Panc1 (cell line): ENCODE data around the gene FAM9A. TPM values are rescaled to one million over a fixed set of nuclear protein-coding genes. Genes with fewer than 3 reads are reported as not detected.
"Not testable (repeated sequence)": the region's sequence is repeated elsewhere in the genome, so short reads cannot be mapped to it uniquely, and the experiment has no call there.

Experiments used
- ATAC-seq: fragments of 200-7000 bp; cut with Tn5 transposase; 2 replicates; pipeline ENCODE4 v1.9.1; 2020; ENCODE audit warnings: mild to moderate bottlenecking, moderate library complexity
- BruUV-seq: library from RNA; stranded (reverse); fragments of 400-500 nt; replicated peaks from 2 replicates; lab custom pipeline; 2021; lab: Mats Ljungman, UMichigan
- CTCF ChIA-PET: fragments of 300-600 bp; sonication (Branson Sonifier 250); formaldehyde crosslinking; loops from one replicate; lab custom pipeline; 2022; ENCODE audit warnings: antibody characterized with exemption; lab: Charles Lee
- POLR2A ChIA-PET: fragments of 300-600 bp; sonication (Branson Sonifier 250); formaldehyde crosslinking; loops from one replicate; lab custom pipeline; 2022; ENCODE audit warnings: antibody characterized with exemption; lab: Charles Lee
- DNase-seq: peaks from one replicate; pipeline ENCODE4 v3.0.0-alpha.2; 2010; ENCODE audit warnings: low read depth, low spot score
- H3K27ac ChIP-seq: 2 replicates; pipeline ENCODE4 v1.5.1; 2011; ENCODE audit warnings: mild to moderate bottlenecking, low read length, inconsistent platforms
- H3K27me3 ChIP-seq: fragments of 200-500 bp; sonication (Bioruptor generic); 2 replicates; pipeline ENCODE4 v1.6.0; 2014; ENCODE audit warnings: low read length, inconsistent platforms; ENCODE audit not compliant: control insufficient read depth, insufficient read depth
- H3K36me3 ChIP-seq: fragments of 200-500 bp; sonication (Bioruptor generic); 2 replicates; pipeline ENCODE4 v1.5.1; 2014; ENCODE audit warnings: inconsistent platforms, mild to moderate bottlenecking, low read length, moderate library complexity; ENCODE audit not compliant: control insufficient read depth, insufficient read depth
- H3K4me1 ChIP-seq: 2 replicates; pipeline ENCODE4 v1.5.1; 2011; ENCODE audit warnings: inconsistent platforms, mild to moderate bottlenecking, low read length, moderate library complexity; ENCODE audit not compliant: control insufficient read depth, insufficient read depth
- H3K4me3 ChIP-seq, 2 experiments: 2 replicates each; pipeline ENCODE4 v1.5.1; 2011 to 2012; ENCODE audit warnings: low read depth in 2 of 2, low read length in 2 of 2, mild to moderate bottlenecking in 2 of 2, inconsistent platforms in 1 of 2, moderate library complexity in 1 of 2
- H3K9me3 ChIP-seq: fragments of 200-500 bp; sonication (Bioruptor generic); 2 replicates; pipeline ENCODE4 v1.5.1; 2014; ENCODE audit warnings: low read depth, mild to moderate bottlenecking, inconsistent platforms, low read length, moderate library complexity; ENCODE audit not compliant: control insufficient read depth, insufficient read depth
- POLR2AphosphoS5 ChIP-seq: IDR thresholded peaks from 2 replicates; pipeline ENCODE4 v1.6.1; 2012; ENCODE audit warnings: mild to moderate bottlenecking, low read depth, low read length, moderate library complexity
- SIN3A ChIP-seq: IDR thresholded peaks from 2 replicates; pipeline ENCODE4 v1.6.1; 2012; ENCODE audit warnings: low read depth, mild to moderate bottlenecking, low read length, moderate library complexity, borderline replicate concordance; ENCODE audit not compliant: insufficient read depth
- TCF7L2 ChIP-seq: IDR thresholded peaks from 2 replicates; pipeline ENCODE4 v1.6.1; 2011; ENCODE audit warnings: mild to moderate bottlenecking, low read depth, low read length, inconsistent platforms
- in situ Hi-C: cut with HindIII; loops from 2 replicates; pipeline ENCODE4 v1.10.0; 2016; ENCODE audit warnings: low sequenced_read_pairs, low pct_unique_long_range_greater_than_20kb
- intact Hi-C: fragments of 100-400 bp; cut with micrococcal nuclease; formaldehyde crosslinking; loops from one replicate; pipeline ENCODE4 v1.10.0; 2022; ENCODE audit not compliant: unreplicated experiment
- total RNA-seq: library from RNA; stranded (reverse); gene quantifications from one replicate; pipeline ENCODE4 v1.2.1, GENCODE V29; 2021; ENCODE audit not compliant: unreplicated experiment
- TF ChIP-seq, protein P1 (sequence below): fragments of 450-650 bp; IDR thresholded peaks from 2 replicates; pipeline ENCODE4 v1.5.1; 2017; ENCODE audit warnings: mild to moderate bottlenecking
- TF ChIP-seq, protein P2 (sequence below), 2 experiments: IDR thresholded peaks; 2 replicates each; pipeline ENCODE4 v1.6.1; 2011 to 2012; ENCODE audit warnings: low read depth in 2 of 2, control low read depth in 1 of 2, low read length in 1 of 2, mild to moderate bottlenecking in 1 of 2, moderate library complexity in 1 of 2; ENCODE audit not compliant: insufficient read depth in 1 of 2

FAM9A gene
- total RNA-seq, 1 experiment from 2014 or later = not detected

DNA sequence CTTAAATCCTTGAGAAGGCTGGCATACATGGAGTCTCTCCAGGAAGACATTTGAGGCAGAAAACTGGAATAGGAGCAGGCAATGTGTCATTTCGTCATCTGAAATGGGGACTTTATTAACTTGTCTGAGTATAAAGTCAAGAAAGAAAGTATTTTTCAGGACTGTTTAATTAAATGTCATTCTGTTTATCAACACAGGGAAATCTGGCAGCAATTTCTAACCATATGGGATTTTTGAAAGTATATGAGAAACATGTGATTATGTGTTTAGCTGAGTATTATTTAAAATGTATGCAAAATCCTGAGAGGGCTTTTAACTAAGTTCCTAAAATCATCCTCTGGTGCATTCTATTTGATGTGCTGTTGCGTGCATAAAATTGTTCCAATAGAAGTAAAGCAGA, 3.9 kb upstream of the FAM9A start:
- POLR2A ChIA-PET = no interaction called here
- intact Hi-C loops = no loop called here
- CTCF ChIA-PET = no interaction called here

DNA sequence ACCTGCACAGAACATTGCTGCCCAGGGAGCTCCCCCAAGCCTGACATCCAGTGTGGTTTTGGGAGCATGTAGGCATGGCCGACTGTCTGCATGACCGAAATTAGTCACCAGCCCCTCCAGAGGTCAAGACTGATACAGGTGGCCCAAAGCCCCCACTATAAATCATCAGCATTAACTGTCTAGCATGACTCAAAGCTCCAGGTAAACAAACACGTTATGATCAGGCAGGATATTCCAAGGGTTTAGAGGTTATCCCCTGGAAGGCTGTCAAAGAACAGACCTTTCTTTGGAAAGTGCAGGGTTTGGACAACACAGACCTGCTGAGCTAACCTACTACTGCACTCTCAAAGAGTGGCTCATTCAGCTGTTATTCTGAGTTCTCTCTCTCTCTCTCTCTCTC, 2.1 kb upstream of the FAM9A start:
- Histone ChIP-seq H3K4me1 (no peaks in the 10 kb centered on the region), H3K27ac (no peak overlapping the region), H3K36me3 (no peaks in the 10 kb centered on the region), H3K4me3 (no peak overlapping the region), H3K27me3 (no peaks in the 10 kb centered on the region), H3K9me3 (no peaks in the 10 kb centered on the region)
- in situ Hi-C loops (no loop called here), intact Hi-C loops (no loop called here)
- ChIA-PET CTCF (no interaction called here), POLR2A (no interaction called here)
- no TSS peak for BruUV-seq
- TF ChIP-seq SIN3A (no peak), POLR2AphosphoS5 (no peak), TCF7L2 (no peak)
- TF ChIP-seq, protein P1, sequence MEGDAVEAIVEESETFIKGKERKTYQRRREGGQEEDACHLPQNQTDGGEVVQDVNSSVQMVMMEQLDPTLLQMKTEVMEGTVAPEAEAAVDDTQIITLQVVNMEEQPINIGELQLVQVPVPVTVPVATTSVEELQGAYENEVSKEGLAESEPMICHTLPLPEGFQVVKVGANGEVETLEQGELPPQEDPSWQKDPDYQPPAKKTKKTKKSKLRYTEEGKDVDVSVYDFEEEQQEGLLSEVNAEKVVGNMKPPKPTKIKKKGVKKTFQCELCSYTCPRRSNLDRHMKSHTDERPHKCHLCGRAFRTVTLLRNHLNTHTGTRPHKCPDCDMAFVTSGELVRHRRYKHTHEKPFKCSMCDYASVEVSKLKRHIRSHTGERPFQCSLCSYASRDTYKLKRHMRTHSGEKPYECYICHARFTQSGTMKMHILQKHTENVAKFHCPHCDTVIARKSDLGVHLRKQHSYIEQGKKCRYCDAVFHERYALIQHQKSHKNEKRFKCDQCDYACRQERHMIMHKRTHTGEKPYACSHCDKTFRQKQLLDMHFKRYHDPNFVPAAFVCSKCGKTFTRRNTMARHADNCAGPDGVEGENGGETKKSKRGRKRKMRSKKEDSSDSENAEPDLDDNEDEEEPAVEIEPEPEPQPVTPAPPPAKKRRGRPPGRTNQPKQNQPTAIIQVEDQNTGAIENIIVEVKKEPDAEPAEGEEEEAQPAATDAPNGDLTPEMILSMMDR = no peak
- TF ChIP-seq, protein P2, sequence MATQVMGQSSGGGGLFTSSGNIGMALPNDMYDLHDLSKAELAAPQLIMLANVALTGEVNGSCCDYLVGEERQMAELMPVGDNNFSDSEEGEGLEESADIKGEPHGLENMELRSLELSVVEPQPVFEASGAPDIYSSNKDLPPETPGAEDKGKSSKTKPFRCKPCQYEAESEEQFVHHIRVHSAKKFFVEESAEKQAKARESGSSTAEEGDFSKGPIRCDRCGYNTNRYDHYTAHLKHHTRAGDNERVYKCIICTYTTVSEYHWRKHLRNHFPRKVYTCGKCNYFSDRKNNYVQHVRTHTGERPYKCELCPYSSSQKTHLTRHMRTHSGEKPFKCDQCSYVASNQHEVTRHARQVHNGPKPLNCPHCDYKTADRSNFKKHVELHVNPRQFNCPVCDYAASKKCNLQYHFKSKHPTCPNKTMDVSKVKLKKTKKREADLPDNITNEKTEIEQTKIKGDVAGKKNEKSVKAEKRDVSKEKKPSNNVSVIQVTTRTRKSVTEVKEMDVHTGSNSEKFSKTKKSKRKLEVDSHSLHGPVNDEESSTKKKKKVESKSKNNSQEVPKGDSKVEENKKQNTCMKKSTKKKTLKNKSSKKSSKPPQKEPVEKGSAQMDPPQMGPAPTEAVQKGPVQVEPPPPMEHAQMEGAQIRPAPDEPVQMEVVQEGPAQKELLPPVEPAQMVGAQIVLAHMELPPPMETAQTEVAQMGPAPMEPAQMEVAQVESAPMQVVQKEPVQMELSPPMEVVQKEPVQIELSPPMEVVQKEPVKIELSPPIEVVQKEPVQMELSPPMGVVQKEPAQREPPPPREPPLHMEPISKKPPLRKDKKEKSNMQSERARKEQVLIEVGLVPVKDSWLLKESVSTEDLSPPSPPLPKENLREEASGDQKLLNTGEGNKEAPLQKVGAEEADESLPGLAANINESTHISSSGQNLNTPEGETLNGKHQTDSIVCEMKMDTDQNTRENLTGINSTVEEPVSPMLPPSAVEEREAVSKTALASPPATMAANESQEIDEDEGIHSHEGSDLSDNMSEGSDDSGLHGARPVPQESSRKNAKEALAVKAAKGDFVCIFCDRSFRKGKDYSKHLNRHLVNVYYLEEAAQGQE (IDR thresholded peaks at IDR 0.05; ENCODE audit: insufficient read depth in 1 of 2, low read depth in 2 of 2, low read length in 1 of 2) = no peak
- ATAC-seq (no peak), DNase-seq (no peak)

More for the DNA sequence above, 3.9 kb upstream of the FAM9A start:
- Histone ChIP-seq H3K36me3 (no peaks in the 10 kb centered on the region), H3K4me1 (no peaks in the 10 kb centered on the region), H3K27ac (no peak overlapping the region), H3K27me3 (no peaks in the 10 kb centered on the region), H3K4me3 (no peak overlapping the region), H3K9me3 (no peaks in the 10 kb centered on the region)
- TF ChIP-seq POLR2AphosphoS5 = no peak
- TF ChIP-seq, protein P2 (IDR thresholded peaks at IDR 0.05; ENCODE audit: insufficient read depth in 1 of 2, low read depth in 2 of 2, low read length in 1 of 2) = no peak
- TF ChIP-seq, protein P1 = no peak
- TF ChIP-seq TCF7L2 = no peak
- no peak for TF ChIP-seq SIN3A
- ATAC-seq (no peak), DNase-seq (no peak)
- no TSS peak for BruUV-seq
- in situ Hi-C loops = no loop called here

DNA sequence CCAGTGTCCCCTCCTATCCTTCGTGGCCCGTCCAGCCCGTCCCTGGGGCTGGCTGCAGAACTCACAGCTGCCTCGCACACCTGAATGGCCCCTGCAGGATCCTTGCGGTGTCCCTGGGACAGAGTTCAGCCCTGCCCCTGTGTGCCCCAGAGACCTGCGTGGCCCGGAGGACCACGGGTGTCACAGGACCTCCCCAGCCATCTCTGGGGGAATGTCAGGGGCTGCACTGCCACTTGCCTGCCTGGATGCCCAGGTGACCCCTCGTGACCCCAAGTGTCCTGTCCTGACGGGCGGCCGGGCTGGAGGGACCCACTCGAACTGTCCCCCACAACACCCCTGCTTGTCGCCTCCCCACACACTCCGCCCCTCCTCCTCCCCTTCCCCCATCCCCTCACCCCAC, 832 bp downstream of the FAM9A start:
- POLR2A ChIA-PET, BruUV-seq, DNase-seq, H3K36me3 ChIP-seq, in situ Hi-C loops, H3K9me3 ChIP-seq, H3K27ac ChIP-seq, intact Hi-C loops, H3K4me1 ChIP-seq, ATAC-seq, H3K27me3 ChIP-seq, CTCF ChIA-PET, H3K4me3 ChIP-seq: not testable (repeated sequence)

DNA sequence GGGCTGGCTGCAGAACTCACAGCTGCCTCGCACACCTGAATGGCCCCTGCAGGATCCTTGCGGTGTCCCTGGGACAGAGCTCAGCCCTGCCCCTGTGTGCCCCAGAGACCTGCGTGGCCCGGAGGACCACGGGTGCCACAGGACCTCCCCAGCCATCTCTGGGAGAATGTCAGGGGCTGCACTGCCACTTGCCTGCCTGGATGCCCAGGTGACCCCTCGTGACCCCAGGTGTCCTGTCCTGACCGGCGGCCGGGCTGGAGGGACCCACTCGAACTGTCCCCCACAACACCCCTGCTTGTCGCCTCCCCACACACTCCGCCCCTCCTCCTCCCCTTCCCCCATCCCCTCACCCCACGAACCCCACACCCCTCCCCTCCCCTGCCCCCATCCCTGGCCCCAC, 1.9 kb downstream of the FAM9A start:
- POLR2A ChIA-PET, H3K27me3 ChIP-seq, BruUV-seq, H3K36me3 ChIP-seq, DNase-seq, in situ Hi-C loops, CTCF ChIA-PET, H3K9me3 ChIP-seq, H3K27ac ChIP-seq, H3K4me3 ChIP-seq, intact Hi-C loops, ATAC-seq, H3K4me1 ChIP-seq: not testable (repeated sequence)
